ENCODE measurements around the gene PRDM2.

The PRDM2 gene

GRCh38 chr1:13793088-13793730 lies 93.2 kb downstream of the PRDM2 start:
- no peak for DNase-seq

- peak in 1 of 5 experiments; percentile 10 for DNase-seq
These were observed 94.5 kb downstream of the PRDM2 start for GRCh38 chr1:13794231-13795187.

GRCh38 chr1:13797397-13797796 lies 97.4 kb downstream of the PRDM2 start:
- peak in 1 of 5 experiments; percentile 27 for DNase-seq

- no peak for DNase-seq
These were observed 98.1 kb downstream of the PRDM2 start for GRCh38 chr1:13798120-13798519.

DNA sequence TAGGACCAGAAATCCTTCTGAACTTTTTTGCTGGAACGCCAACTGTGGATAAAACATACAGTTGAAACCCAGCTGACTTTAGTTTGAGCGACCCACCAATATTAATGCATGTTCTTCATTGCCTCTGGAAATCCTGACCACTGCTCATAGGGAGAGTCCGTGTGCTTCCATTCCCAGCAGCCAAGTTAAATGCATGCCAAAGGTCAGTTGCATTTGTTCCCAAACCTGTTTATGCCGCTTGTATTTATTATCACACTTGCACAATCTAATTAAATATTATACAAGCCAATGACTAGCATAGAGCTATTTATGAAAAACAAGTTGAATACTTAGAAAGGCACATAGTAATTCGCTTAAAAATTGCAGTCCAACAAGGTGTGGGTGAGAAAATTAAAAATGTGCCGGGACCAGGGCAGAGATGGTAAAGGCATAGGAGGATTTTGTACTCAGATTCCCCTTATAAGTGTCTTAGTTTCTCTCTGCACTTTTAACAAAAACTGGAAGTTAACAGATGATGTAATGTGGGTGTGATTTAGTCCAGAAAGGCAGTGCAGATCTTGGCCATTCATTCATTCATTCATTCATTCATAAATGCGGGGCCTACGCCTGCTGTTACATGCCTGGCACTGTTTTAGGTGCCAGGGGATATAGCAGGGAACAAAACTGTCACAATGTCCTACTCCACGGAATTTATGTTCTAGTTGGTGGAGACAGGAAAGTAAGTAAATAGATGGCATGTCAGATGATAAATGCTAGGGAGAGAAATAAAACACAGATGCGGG lies 99.7 kb downstream of the PRDM2 start:
- no peak for DNase-seq

DNA sequence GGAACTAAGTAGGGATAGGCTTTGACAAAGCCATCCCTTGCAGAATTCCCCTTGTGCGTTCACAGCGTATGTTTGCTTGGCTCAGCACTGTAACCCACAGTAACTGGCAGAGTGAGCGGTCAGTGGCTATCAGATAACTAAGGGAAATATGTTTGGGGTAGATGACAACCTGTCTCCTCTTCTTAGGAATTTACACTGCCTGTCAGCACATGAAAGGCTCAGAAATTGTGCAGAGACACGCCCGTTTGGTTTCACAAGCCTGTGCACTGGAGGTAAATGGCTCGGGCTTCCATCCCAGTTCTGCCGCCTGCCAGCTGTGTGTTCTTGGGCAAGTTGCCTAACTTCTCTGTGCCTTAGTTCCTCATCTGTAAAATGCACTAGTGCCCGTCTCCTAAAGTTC lies 101.2 kb downstream of the PRDM2 start:
- DNase-seq: no peak

DNA sequence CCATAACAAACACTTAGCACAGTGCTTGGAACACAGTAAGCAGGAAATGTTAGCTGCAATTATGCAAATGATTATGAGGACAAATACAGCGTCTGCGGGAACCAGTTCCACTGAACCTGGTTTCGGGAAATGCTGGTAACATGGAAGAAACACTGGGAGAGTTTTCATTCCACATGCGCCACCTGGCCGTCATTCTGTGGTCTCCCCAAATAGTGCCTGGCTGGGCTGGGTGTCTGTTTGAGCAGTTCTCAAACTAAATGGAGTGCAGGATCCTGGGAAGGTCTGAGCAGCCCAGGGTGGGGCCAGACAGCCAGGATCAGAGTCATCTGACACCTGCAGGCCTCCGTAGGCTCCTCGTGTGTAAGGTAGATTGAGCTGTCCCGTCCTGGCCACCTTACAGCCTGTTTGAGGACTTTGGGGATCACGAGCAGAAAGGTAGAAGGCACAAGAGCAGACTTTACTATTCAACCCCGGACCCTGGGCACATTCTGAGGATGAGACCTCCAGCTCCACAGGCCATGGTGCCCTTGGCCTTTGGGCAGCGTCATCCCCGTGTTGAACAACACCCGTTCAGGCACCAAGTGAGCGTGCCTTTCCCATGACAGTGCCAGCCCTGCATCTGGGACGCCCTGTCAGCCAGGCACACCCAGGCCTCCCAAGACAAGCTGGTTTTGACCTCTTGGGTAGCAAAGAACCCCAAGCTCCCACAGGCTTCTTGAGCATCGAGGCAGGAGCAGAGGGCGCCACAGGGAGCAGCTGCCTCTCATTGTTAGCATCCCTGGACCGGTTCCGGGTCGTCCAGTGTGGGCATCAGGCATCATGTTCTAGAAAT lies 101.9 kb downstream of the PRDM2 start:
- DNase-seq: no peak

GRCh38 chr1:13802782-13803545 lies 103.0 kb downstream of the PRDM2 start:
- no peak for DNase-seq

DNA sequence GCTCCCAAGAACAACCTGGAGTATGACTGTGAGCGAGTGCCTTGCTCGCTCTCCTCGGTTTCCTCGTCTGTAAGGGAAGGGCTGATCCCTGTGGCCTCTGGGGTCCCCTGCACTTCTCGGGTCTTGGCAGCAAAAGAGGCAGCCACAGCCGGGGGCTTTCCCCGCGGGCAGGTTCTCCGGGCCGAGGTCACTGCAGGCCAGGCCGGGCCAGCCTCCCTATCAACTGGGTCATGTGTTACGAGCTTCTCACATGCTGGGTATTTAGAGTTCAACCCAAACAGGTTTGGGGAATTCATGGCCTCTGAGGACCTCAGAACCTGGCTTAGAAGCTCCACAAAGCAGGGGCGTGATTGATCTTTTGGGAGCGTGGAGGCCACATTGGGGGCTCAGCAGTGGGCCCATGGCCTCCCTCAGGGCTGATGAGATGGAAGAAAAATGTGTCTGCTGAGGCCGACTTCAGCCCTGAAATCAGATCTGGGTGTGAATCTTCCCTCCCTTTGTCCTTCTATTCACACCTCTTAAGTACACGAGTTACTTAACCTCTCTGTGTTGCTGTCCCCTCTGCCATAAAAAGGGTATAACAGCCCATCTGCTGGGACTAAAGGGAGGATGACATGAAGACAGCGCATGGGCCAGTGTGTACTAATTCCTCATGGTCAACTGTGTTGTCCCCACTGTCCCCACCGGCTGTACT lies 103.7 kb downstream of the PRDM2 start:
- DNase-seq: no peak

- DNase-seq: no peak
These were observed 104.2 kb downstream of the PRDM2 start for GRCh38 chr1:13804240-13804633.

- DNase-seq: no peak
These were observed 105.4 kb downstream of the PRDM2 start for GRCh38 chr1:13805431-13805830.

GRCh38 chr1:13806108-13806507 lies 106.1 kb downstream of the PRDM2 start:
- no peak for DNase-seq

DNA sequence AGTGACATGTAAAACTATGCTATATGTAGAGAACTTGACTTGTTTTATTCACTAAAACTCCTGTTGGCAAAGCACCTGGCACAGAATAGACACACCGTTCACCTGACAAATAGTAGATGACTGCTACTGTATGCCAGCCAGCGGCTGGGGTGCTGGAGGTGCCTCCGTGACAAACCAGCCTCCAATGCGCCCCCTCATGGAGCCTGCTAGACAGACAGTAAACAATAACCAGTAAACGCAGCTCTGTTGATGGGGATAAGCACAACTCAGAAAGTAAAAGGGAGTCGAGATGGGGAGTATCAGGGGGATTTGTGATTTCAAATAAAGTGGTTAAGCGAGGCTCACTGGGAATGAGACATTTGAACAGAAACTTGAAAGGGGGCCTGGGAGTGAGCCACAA lies 107.2 kb downstream of the PRDM2 start:
- DNase-seq: peak in 1 of 5 experiments; percentile 27

GRCh38 chr1:13808729-13809131 lies 108.7 kb downstream of the PRDM2 start:
- DNase-seq: no peak

GRCh38 chr1:13809461-13810159 lies 109.6 kb downstream of the PRDM2 start:
- DNase-seq: peak in 2 of 5 experiments; percentile 7 to 44

GRCh38 chr1:13812456-13813397 lies 112.7 kb downstream of the PRDM2 start:
- no peak for DNase-seq

DNA sequence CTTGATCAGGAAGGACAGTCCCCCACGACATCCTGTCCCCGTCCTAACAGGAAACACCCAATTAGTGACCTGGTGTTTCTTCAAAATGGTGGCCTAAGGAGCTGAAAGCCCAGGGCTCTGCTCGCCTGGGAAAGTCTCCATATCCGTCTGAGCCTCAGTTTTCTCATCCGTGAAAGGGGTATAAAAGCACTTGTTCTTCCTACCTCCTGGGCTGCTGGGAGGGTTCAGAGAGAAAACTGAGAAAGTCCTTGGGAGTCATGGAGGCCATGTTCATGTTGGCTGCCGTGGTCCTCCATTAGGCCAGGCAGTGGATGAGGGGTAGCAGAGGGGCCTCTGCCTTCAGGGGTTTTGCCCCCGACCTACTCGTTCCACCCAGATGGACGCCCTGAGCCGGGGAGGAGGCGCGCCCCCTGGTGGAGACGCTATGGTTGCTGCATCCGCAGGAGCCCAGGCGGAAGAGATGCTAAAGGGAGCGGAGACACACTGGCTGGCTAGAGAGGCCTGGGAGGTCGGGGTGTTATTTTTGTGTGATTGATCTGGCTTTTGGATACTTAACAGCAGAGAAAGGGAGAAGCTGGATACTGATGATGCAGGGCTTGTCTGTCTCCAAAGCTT lies 113.5 kb downstream of the PRDM2 start:
- peak; percentile 26 to 53 (median 39) for DNase-seq

DNA sequence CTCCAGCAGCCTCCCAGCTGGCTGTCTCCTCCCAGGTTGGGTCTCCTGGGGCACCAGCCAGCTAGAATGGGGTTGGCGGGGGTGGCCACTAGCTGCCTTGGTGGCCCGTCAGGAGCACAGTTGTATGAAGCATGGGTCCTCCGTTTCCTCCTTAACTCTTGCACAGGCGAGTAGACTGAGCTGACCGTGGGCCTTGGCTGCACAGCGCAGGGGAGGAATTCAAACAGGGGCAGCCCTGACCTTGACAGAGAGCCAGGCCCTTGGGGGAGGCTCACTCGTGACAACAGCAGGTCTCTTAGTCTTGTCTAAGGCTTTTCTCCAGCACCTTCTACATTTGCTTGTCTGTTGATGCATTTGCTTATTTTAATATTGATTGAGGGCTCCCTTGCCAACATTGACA lies 114.1 kb downstream of the PRDM2 start:
- DNase-seq: no peak

Measured in T-helper 2 cell (primary cell).